HepG2 (cell line): ENCODE data around the gene ACOT8. TPM values are rescaled to one million over a fixed set of nuclear protein-coding genes. Genes with fewer than 3 reads are reported as not detected.

Experiments used
- FOXK2 ChIP-seq: fragments of 450-650 bp; IDR thresholded peaks from 2 replicates; pipeline ENCODE4 v1.6.1; 2016
- HIC2 ChIP-seq: sonication (generic); formaldehyde crosslinking; IDR thresholded peaks from 2 replicates; pipeline ENCODE4 v1.9.0; 2022; ENCODE audit warnings: low read depth, missing genetic modification reagents
- MBD4 ChIP-seq: IDR thresholded peaks from 2 replicates; pipeline ENCODE4 v1.6.1; 2012; ENCODE audit warnings: low read length, inconsistent platforms, borderline replicate concordance
- TAF1 ChIP-seq: sonication (generic); formaldehyde crosslinking; IDR thresholded peaks from 2 replicates; pipeline ENCODE4 v1.4.0; 2020; ENCODE audit warnings: missing genetic modification reagents
- TBL1XR1 ChIP-seq: fragments of 150-350 bp; IDR thresholded peaks from 2 replicates; pipeline ENCODE4 v1.6.1; 2014; ENCODE audit warnings: borderline replicate concordance, low read length; ENCODE audit not compliant: partially characterized antibody
- ZFP36 ChIP-seq: fragments of 150-350 bp; IDR thresholded peaks from 2 replicates; pipeline ENCODE4 v1.6.1; 2018; ENCODE audit warnings: borderline replicate concordance, low read length, low read depth; ENCODE audit not compliant: partially characterized antibody
- ZIK1 ChIP-seq: sonication (generic); formaldehyde crosslinking; IDR thresholded peaks from 2 replicates; pipeline ENCODE4 v1.5.0; 2020; ENCODE audit warnings: mild to moderate bottlenecking, low read depth, missing genetic modification reagents, borderline replicate concordance
- ZKSCAN5 ChIP-seq: sonication (generic); formaldehyde crosslinking; IDR thresholded peaks from 2 replicates; pipeline ENCODE4 v1.5.1; 2020; ENCODE audit warnings: mild to moderate bottlenecking, missing genetic modification reagents
- ZMYM3 ChIP-seq: sonication (generic); formaldehyde crosslinking; IDR thresholded peaks from 2 replicates; pipeline ENCODE4 v1.5.1; 2020; ENCODE audit warnings: mild to moderate bottlenecking, missing genetic modification reagents
- ZNF17 ChIP-seq: sonication (generic); formaldehyde crosslinking; IDR thresholded peaks from 2 replicates; pipeline ENCODE4 v1.5.0; 2020; ENCODE audit warnings: mild to moderate bottlenecking, missing genetic modification reagents
- ZNF251 ChIP-seq: sonication (generic); formaldehyde crosslinking; IDR thresholded peaks from 2 replicates; pipeline ENCODE4 v1.9.0; 2021; ENCODE audit warnings: mild to moderate bottlenecking, missing genetic modification reagents
- ZNF292 ChIP-seq: sonication (generic); formaldehyde crosslinking; IDR thresholded peaks from 2 replicates; pipeline ENCODE4 v1.8.1; 2022; ENCODE audit warnings: mild to moderate bottlenecking, low read depth, missing genetic modification reagents, borderline replicate concordance
- ZNF513 ChIP-seq: sonication (generic); formaldehyde crosslinking; conservative IDR thresholded peaks from 2 replicates; pipeline ENCODE4 v1.5.0; 2020; ENCODE audit warnings: missing genetic modification reagents
- ZNF530 ChIP-seq: sonication (generic); formaldehyde crosslinking; IDR thresholded peaks from 2 replicates; pipeline ENCODE4 v1.5.0; 2020; ENCODE audit warnings: low read depth, mild to moderate bottlenecking, missing genetic modification reagents
- ZNF563 ChIP-seq: sonication (generic); formaldehyde crosslinking; IDR thresholded peaks from 2 replicates; pipeline ENCODE4 v1.8.0; 2022; ENCODE audit warnings: mild to moderate bottlenecking, moderate library complexity, missing genetic modification reagents
- ZNF570 ChIP-seq: sonication (generic); formaldehyde crosslinking; IDR thresholded peaks from 2 replicates; pipeline ENCODE4 v1.4.0; 2020; ENCODE audit warnings: mild to moderate bottlenecking, missing genetic modification reagents, borderline replicate concordance
- ZNF704 ChIP-seq: sonication (generic); formaldehyde crosslinking; IDR thresholded peaks from 2 replicates; pipeline ENCODE4 v1.8.1; 2023; ENCODE audit warnings: mild to moderate bottlenecking, inconsistent platforms, moderate library complexity, missing genetic modification reagents, borderline replicate concordance
- ZNF83 ChIP-seq: sonication (generic); formaldehyde crosslinking; IDR thresholded peaks from 2 replicates; pipeline ENCODE4 v1.4.0; 2020; ENCODE audit warnings: missing genetic modification reagents, mild to moderate bottlenecking, borderline replicate concordance
- ZNF878 ChIP-seq: sonication (generic); formaldehyde crosslinking; IDR thresholded peaks from 2 replicates; pipeline ENCODE4 v1.8.1; 2023; ENCODE audit warnings: mild to moderate bottlenecking, missing genetic modification reagents, moderate library complexity
- ZSCAN31 ChIP-seq: sonication (generic); formaldehyde crosslinking; IDR thresholded peaks from 2 replicates; pipeline ENCODE4 v1.5.0; 2020; ENCODE audit warnings: low read depth, mild to moderate bottlenecking, missing genetic modification reagents
- ZXDC ChIP-seq: sonication (generic); formaldehyde crosslinking; IDR thresholded peaks from 2 replicates; pipeline ENCODE4 v1.5.0; 2020; ENCODE audit warnings: mild to moderate bottlenecking, missing genetic modification reagents
- polyA plus RNA-seq, 8 experiments: library from polyadenylated mRNA; depleted of rRNA in 3 of 8; stranded (reverse) in 7 of 8; unstranded in 1 of 8; fragments of >200 nt; fragmentation: Illumina TruSeq in 4 of 8; extraction: Trizol in 4 of 8; gene quantifications; 2 replicates each; pipeline versions ENCODE4 v1.2.1 to v1.2.3, GENCODE V29; 2011 to 2016; ENCODE audit warnings: low read depth in 4 of 8, missing spikeins in 1 of 8, mixed read lengths in 1 of 8; ENCODE audit not compliant: insufficient read depth in 1 of 8
- total RNA-seq, 5 experiments: library from RNA; depleted of rRNA; stranded (reverse); fragments of >200 nt; fragmentation: Illumina TruSeq; extraction: Trizol; gene quantifications; 2 replicates each; pipeline ENCODE4 v1.2.3, GENCODE V29; 2016; ENCODE audit warnings: low read depth in 1 of 5

The ACOT8 gene
- total and polyA plus RNA-seq, 2 of the 13 experiments (the other 11 are each of a cell fraction or from before 2014, with no cell fraction given), result 31.4 to 45.5 TPM

GRCh38 chr20:45890985-45891983 lies 34.1 kb upstream of the ACOT8 start, which contains the start of the genes CTSA and NEURL2 (continued):
- 0 out of 2 replicates have a peak, but pooled peaks have one; percentile 16 for TF ChIP-seq ZNF513
- TF ChIP-seq TAF1 (CRISPR knock-in tag), result peak; percentile 97
- TF ChIP-seq ZKSCAN5 (CRISPR knock-in tag), result no peak; the same call in 1 of the 2 replicates
- peak; percentile 98 for TF ChIP-seq ZMYM3 (CRISPR knock-in tag)
- TF ChIP-seq ZNF83, result peak; percentile 32; the same call in 1 of the 2 replicates
- TF ChIP-seq ZFP36, result no peak
- TF ChIP-seq HIC2, result peak; percentile 68
- TF ChIP-seq ZNF704 (CRISPR knock-in tag), result peak; percentile 96
- TF ChIP-seq ZSCAN31 (CRISPR knock-in tag), result peak; percentile 99
- peak; percentile 84 for TF ChIP-seq FOXK2
- TF ChIP-seq ZNF878 (CRISPR knock-in tag), result peak; percentile 100
- peak; percentile 98 for TF ChIP-seq TBL1XR1
- peak; percentile 92 for TF ChIP-seq ZNF570 (CRISPR knock-in tag)
- peak; percentile 93; the same call in 1 of the 2 replicates for TF ChIP-seq ZNF530
- TF ChIP-seq ZXDC (CRISPR knock-in tag), result peak; percentile 97
- TF ChIP-seq ZIK1 (CRISPR knock-in tag), result peak; percentile 94
- peak; percentile 96; the same call in 1 of the 2 replicates for TF ChIP-seq ZNF251 (CRISPR knock-in tag)
- TF ChIP-seq ZNF292 (CRISPR knock-in tag), result peak; percentile 92; the same call in 1 of the 2 replicates
- peak; percentile 89 for TF ChIP-seq ZNF17 (CRISPR knock-in tag)
- TF ChIP-seq MBD4, result no peak
- peak; percentile 98 for TF ChIP-seq ZNF563 (CRISPR knock-in tag)
